KMS-11 (cell line): Measurements from ENCODE around the gene RAB35.

ENCODE experiments used
- H2AFZ ChIP-seq: fragments of 200-600 bp; sonication (generic); 2 replicates; pipeline ENCODE4 v1.6.1; 2016; ENCODE audit warnings: antibody characterized with exemption, mixed run types, low read depth
- H3K27ac ChIP-seq: fragments of 200-600 bp; sonication (generic); 2 replicates; pipeline ENCODE4 v1.6.1; 2016; ENCODE audit warnings: mild to moderate bottlenecking, mixed run types
- H3K27me3 ChIP-seq: fragments of 200-600 bp; sonication (generic); 2 replicates; pipeline ENCODE4 v1.6.1; 2017; ENCODE audit warnings: mild to moderate bottlenecking, low read depth, mixed run types, moderate library complexity; ENCODE audit not compliant: insufficient read depth
- H3K36me3 ChIP-seq: fragments of 200-600 bp; sonication (generic); 2 replicates; pipeline ENCODE4 v1.6.1; 2017; ENCODE audit warnings: mild to moderate bottlenecking, mixed run types; ENCODE audit not compliant: insufficient read depth
- H3K4me1 ChIP-seq: fragments of 200-600 bp; sonication (generic); 2 replicates; pipeline ENCODE4 v1.6.1; 2016; ENCODE audit warnings: mild to moderate bottlenecking, low read depth, mixed run types; ENCODE audit not compliant: poor library complexity, severe bottlenecking
- H3K4me2 ChIP-seq: fragments of 200-600 bp; sonication (generic); 2 replicates; pipeline ENCODE4 v1.7.0; 2016; ENCODE audit warnings: mild to moderate bottlenecking, mixed run types
- H3K4me3 ChIP-seq: fragments of 200-600 bp; sonication (generic); IDR thresholded peaks from 2 replicates; pipeline ENCODE4 v1.6.1; 2017; ENCODE audit warnings: low read depth, low read length, mixed read lengths; ENCODE audit not compliant: insufficient read depth
- H3K79me2 ChIP-seq: fragments of 200-600 bp; sonication (generic); 2 replicates; pipeline ENCODE4 v1.6.1; 2016; ENCODE audit warnings: low read depth, mixed run types; ENCODE audit not compliant: insufficient read depth
- H3K9ac ChIP-seq: fragments of 200-600 bp; sonication (generic); 2 replicates; pipeline ENCODE4 v1.6.1; 2016; ENCODE audit warnings: mild to moderate bottlenecking, mixed run types
- H4K20me1 ChIP-seq: fragments of 200-600 bp; sonication (generic); 2 replicates; pipeline ENCODE4 v1.6.1; 2016; ENCODE audit warnings: mild to moderate bottlenecking, mixed run types; ENCODE audit not compliant: insufficient read depth
- CTCF ChIP-seq: fragments of 200-600 bp; sonication (generic); conservative IDR thresholded peaks from 2 replicates; pipeline ENCODE4 v1.6.1; 2017; ENCODE audit warnings: low read depth, mild to moderate bottlenecking, antibody characterized with exemption, low read length, moderate library complexity, mixed read lengths

Gene RAB35

GRCh38 chr12:120130011-120130410 lies 13.5 kb upstream of the RAB35 start:
- no peak overlapping the region for H3K9ac ChIP-seq
- H3K27ac ChIP-seq, result no peak overlapping the region
- no peak overlapping the region for H3K4me3 ChIP-seq
- H4K20me1 ChIP-seq, result no peaks in the 10 kb centered on the region
- H3K27me3 ChIP-seq, result no peaks in the 10 kb centered on the region
- H3K79me2 ChIP-seq, result no peaks in the 10 kb centered on the region
- no peak overlapping the region for H3K4me2 ChIP-seq
- no peak for TF ChIP-seq CTCF
- H3K36me3 ChIP-seq, result no peaks in the 10 kb centered on the region
- H3K4me1 ChIP-seq, result peaks cover 48% of the 10 kb centered on the region
- no peak overlapping the region for H2AFZ ChIP-seq

- H3K36me3 ChIP-seq, result no peaks in the 10 kb centered on the region
- H2AFZ ChIP-seq, result no peak overlapping the region
- no peak overlapping the region for H3K4me3 ChIP-seq
- H3K9ac ChIP-seq, result no peak overlapping the region
- no peaks in the 10 kb centered on the region for H3K27me3 ChIP-seq
- no peaks in the 10 kb centered on the region for H3K79me2 ChIP-seq
- no peak overlapping the region for H3K4me2 ChIP-seq
- H3K4me1 ChIP-seq, result peaks cover 48% of the 10 kb centered on the region
- no peaks in the 10 kb centered on the region for H4K20me1 ChIP-seq
- H3K27ac ChIP-seq, result no peak overlapping the region
- no peak for TF ChIP-seq CTCF
Measured at GRCh38 chr12:120126635-120127005, 10.1 kb upstream of the RAB35 start.

GRCh38 chr12:120125792-120126634 lies 9.5 kb upstream of the RAB35 start:
- Histone ChIP-seq H3K4me3 (no peak overlapping the region), H3K9ac (no peak overlapping the region), H3K4me2 (no peak overlapping the region), H3K27ac (no peak overlapping the region), H4K20me1 (no peaks in the 10 kb centered on the region), H3K79me2 (no peaks in the 10 kb centered on the region), H2AFZ (no peak overlapping the region), H3K4me1 (peaks cover 49% of the 10 kb centered on the region), H3K36me3 (no peaks in the 10 kb centered on the region), H3K27me3 (no peaks in the 10 kb centered on the region)
- no peak for TF ChIP-seq CTCF

GRCh38 chr12:120125029-120125428 lies 8.5 kb upstream of the RAB35 start:
- TF ChIP-seq CTCF, result no peak

More at GRCh38 chr12:120125029-120125428, 8.5 kb upstream of the RAB35 start:
- Histone ChIP-seq H3K27me3 (no peaks in the 10 kb centered on the region), H3K36me3 (no peaks in the 10 kb centered on the region), H4K20me1 (no peaks in the 10 kb centered on the region), H3K4me2 (no peak overlapping the region), H3K4me3 (no peak overlapping the region), H3K79me2 (no peaks in the 10 kb centered on the region), H3K9ac (no peak overlapping the region), H3K27ac (no peak overlapping the region), H2AFZ (no peak overlapping the region), H3K4me1 (peaks cover 59% of the 10 kb centered on the region)
